ENCODE measurements around the gene QPCT.

QPCT gene

GRCh38 chr2:37325625-37326071, 18.8 kb upstream of the QPCT start:
- DNase-seq = no peak

- DNase-seq = no peak
These were observed 18.1 kb upstream of the QPCT start for GRCh38 chr2:37326285-37326684.

- DNase-seq = no peak
These were observed 17.4 kb upstream of the QPCT start for GRCh38 chr2:37326866-37327634.

GRCh38 chr2:37330681-37331080, 13.7 kb upstream of the QPCT start:
- DNase-seq = no peak

GRCh38 chr2:37332560-37332959, 11.9 kb upstream of the QPCT start:
- no peak for DNase-seq

- DNase-seq = no peak
These were observed 11.2 kb upstream of the QPCT start for GRCh38 chr2:37333256-37333655.

GRCh38 chr2:37335604-37336003, 8.8 kb upstream of the QPCT start:
- DNase-seq = no peak

- DNase-seq = no peak
These were observed 6.7 kb upstream of the QPCT start for GRCh38 chr2:37337620-37338280.

GRCh38 chr2:37338933-37339332, 5.5 kb upstream of the QPCT start:
- DNase-seq = no peak

GRCh38 chr2:37340637-37341036, 3.8 kb upstream of the QPCT start:
- DNase-seq = no peak

GRCh38 chr2:37342591-37343220, 1.7 kb upstream of the QPCT start:
- DNase-seq = no peak

GRCh38 chr2:37343537-37344434, 644 bp upstream of the QPCT start:
- no peak for DNase-seq

- DNase-seq = no peak
These were observed 3.7 kb downstream of the QPCT start for GRCh38 chr2:37348155-37348554.

- DNase-seq = no peak
These were observed 4.9 kb downstream of the QPCT start for GRCh38 chr2:37349231-37349860.

GRCh38 chr2:37350034-37350433, 5.6 kb downstream of the QPCT start:
- DNase-seq = peak; percentile 46

GRCh38 chr2:37354531-37354930, 10.1 kb downstream of the QPCT start:
- no peak for DNase-seq

GRCh38 chr2:37355735-37356134, 11.3 kb downstream of the QPCT start:
- DNase-seq = no peak

GRCh38 chr2:37356299-37356698, 11.9 kb downstream of the QPCT start:
- no peak for DNase-seq

GRCh38 chr2:37357069-37357468, 12.6 kb downstream of the QPCT start:
- DNase-seq = no peak

GRCh38 chr2:37357530-37357929, 13.1 kb downstream of the QPCT start:
- DNase-seq = no peak

GRCh38 chr2:37358466-37358865, 14.0 kb downstream of the QPCT start:
- DNase-seq = no peak

GRCh38 chr2:37361216-37361815, 16.9 kb downstream of the QPCT start:
- DNase-seq = no peak
